GM10266 (cell line): ENCODE measurements around the gene WHAMM.

Source experiments
- DNase-seq: peaks from one replicate; pipeline ENCODE4 v3.0.0; 2012; ENCODE audit errors: extremely low spot score
- CTCF ChIP-seq: IDR thresholded peaks from 2 replicates; pipeline ENCODE4 v1.5.1; 2012; ENCODE audit warnings: mild to moderate bottlenecking, low read depth; ENCODE audit not compliant: control insufficient read depth, insufficient read depth; ENCODE audit errors: missing control alignments

WHAMM gene

GRCh38 chr15:82830427-82831173, 21.2 kb downstream of the WHAMM start:
- no peak for TF ChIP-seq CTCF
- no peak for DNase-seq

GRCh38 chr15:82831894-82832600, 22.6 kb downstream of the WHAMM start:
- no peak for TF ChIP-seq CTCF

GRCh38 chr15:82832601-82833361, 23.4 kb downstream of the WHAMM start:
- TF ChIP-seq CTCF: no peak
- DNase-seq: peak; percentile 53

More at GRCh38 chr15:82831894-82832600, 22.6 kb downstream of the WHAMM start:
- DNase-seq: no peak

- no peak for TF ChIP-seq CTCF
- DNase-seq: no peak
These were observed 23.9 kb downstream of the WHAMM start for GRCh38 chr15:82833362-82833682.

- TF ChIP-seq CTCF: no peak
- no peak for DNase-seq
These were observed 26.0 kb downstream of the WHAMM start for GRCh38 chr15:82835391-82835917.

- no peak for TF ChIP-seq CTCF
- DNase-seq: no peak
These were observed 28.8 kb downstream of the WHAMM start for GRCh38 chr15:82838096-82838735.
